GM18498 (cell line): ENCODE data around the gene ZNF804A.

Experiments used
- ATAC-seq: cut with Tn5 transposase; IDR thresholded peaks from one replicate; pipeline ENCODE4 v1.9.1; 2021; ENCODE audit warnings: mild to moderate bottlenecking, moderate library complexity; ENCODE audit not compliant: unreplicated experiment

The ZNF804A gene

GRCh38 chr2:184602734-184603133 is 4.4 kb downstream of the ZNF804A start:
- ATAC-seq: no peak

DNA sequence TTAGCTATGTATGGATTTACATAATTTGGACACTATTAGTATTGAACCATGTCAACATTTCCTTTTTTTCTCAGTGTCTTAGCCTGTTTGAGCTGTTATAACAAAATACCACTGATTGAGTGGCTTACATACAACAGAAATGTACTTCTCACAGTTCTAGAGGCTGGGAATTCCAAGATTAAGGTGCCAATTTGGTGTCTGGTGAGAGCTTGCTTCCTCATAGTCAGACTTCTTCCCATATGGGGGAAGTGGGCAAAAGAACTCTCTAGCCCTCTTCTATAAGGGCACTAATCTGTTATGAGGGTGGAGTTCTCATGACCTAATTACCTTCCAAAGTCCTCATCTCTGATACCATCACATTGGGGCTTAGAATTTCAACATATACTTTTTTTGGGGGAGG is 12.6 kb downstream of the ZNF804A start:
- ATAC-seq: no peak

DNA sequence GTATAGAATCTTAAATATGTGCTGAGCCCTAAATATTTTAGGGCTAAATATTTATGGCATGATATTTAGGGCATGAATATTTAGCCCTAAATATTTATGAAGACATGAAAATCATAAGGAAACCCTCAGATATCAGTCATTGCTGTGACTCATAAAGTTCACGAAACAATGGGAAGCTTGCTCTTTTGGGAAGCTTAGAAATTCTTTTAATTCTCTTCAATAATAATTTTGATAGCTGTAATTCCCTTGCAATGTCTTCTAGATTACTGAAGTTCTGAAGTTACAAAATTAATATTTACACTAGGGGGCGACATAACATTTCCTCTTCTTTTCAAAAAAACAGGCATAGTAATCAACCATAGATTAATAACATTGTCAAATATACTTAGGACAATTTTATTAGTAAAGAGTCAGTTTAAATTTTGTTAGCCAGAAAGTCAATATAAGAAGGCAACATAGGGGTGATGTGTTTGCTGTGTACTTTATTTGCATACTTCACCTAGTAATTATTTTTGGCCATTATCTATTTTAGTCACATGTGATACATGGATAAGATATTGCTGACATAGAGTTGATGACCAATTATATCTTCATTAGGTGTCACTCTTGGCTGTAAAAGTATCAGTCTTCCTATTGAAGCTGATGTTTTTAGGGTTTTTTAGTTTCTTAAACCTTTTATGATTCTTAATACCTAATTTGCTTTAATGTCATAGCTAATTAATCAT is 13.2 kb downstream of the ZNF804A start:
- no peak for ATAC-seq

- ATAC-seq: no peak
These were observed 22.0 kb downstream of the ZNF804A start for GRCh38 chr2:184620367-184620766.

DNA sequence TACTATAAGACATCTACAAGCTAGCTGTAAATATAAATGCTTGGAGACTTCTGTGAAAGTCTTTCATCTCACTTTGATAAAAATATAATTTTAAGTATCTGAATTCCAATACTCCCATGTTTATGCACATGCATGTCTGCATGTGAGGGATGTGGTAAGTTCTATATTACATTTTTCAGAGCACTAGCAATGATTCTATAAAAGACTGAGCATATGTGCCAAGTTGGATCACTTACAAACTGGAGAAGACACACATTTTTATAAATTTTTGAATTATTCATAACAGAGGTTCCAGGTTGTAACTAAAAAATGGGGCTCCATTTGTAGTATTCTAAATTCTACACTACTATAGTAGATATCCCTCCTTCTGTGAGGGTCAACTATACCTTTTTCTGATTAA is 26.0 kb downstream of the ZNF804A start:
- ATAC-seq: no peak

- no peak for ATAC-seq
These were observed 29.7 kb downstream of the ZNF804A start for GRCh38 chr2:184628051-184628450.

DNA sequence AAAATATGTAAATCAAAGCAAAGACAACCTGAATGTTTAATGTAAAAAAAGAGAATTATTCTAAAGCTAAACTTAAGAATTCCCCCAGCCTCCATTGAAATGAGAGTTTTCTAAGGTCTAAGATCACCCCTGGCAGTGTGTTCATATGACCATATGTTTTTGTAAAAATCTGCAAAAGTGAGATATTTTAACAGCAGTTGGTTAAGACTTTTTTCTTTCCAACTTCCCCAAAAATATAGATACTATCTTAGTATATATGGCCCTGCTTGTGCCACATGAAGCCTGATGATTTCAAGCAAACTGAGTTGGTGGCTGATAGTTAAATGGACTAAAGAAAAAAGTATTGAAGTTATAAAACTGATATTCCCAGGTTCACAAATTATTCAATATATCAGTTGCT is 35.4 kb downstream of the ZNF804A start:
- no peak for ATAC-seq

DNA sequence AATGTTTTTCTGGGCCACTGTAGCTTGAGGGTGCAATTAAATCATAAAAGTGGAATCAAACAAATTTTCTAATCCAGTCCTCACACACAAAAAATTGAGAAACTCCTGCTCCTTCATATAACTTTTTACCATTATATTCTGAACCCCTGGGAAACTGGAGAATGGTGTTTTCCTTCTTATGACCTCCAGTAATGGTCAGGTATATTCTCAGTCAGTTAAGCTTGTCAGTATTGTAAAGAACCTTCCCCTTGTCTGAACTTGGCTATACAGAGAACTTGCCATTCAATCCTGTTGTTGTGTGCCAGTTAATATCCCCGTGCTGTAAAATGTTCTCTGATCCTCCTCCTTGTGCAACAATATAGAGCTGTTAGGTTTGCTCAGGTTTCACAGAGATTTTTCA is 39.5 kb downstream of the ZNF804A start:
- no peak for ATAC-seq

DNA sequence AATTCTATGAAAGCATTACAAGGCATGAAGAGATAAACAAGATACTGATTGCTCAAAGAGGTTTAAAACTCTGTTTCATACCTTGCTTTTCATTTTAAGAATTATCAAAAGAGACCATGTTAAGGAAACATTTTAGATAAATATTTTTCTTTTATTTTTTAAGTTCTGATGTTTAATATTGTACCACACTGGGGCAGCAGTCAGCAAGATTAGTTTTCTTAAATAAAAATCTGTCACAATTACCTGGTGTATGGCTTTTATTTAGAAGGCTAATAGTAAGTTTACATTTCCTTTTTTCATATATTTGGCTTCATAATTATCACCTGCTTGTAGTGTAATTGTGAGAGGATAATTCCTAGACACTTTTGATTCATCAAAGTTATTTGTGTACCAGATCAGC is 46.4 kb downstream of the ZNF804A start:
- no peak for ATAC-seq

- peak; percentile 95 for ATAC-seq
These were observed 47.8 kb downstream of the ZNF804A start for GRCh38 chr2:184646177-184646576.

- no peak for ATAC-seq
These were observed 48.3 kb downstream of the ZNF804A start for GRCh38 chr2:184646593-184646992.

GRCh38 chr2:184654945-184655344 is 56.6 kb downstream of the ZNF804A start:
- no peak for ATAC-seq

GRCh38 chr2:184677171-184677570 is 78.8 kb downstream of the ZNF804A start:
- ATAC-seq: no peak

DNA sequence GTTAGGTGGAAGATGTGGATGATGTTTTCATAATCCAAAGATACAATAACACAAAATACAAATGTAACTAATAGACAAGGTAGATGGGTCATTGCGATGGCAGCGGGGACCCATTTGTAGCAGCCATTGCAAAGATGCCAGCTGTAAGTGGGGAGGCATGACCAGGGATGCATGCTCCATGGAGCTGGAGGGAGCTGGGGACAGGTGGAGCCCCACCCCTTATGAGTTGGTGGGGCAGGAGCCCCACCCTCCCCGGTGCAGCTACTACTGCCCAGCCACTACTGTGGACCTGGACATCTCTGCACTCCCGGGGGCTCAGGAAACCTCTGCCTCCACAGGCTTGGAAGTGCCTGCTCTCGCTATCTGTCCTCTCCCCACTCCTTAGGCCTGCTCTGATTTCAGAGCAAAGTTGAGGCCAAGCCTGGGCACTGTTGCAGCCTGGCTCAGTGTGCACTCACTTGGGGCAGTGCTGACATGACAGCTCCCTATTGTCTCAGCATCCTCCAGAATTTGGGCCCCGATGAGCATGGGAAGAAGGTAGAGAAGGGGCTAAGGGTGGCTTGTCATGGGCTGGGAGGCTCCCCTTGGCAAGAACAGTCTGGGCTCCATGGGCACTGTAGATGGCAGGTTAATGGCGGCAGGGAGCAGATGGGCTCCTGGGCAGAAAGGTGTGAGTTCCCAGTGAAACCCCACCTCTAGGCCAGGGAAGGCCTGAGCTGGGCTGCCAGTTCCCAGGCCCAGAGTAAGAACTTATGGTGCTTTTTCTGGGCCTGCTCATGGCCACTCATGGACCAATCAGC is 81.1 kb downstream of the ZNF804A start:
- no peak for ATAC-seq

DNA sequence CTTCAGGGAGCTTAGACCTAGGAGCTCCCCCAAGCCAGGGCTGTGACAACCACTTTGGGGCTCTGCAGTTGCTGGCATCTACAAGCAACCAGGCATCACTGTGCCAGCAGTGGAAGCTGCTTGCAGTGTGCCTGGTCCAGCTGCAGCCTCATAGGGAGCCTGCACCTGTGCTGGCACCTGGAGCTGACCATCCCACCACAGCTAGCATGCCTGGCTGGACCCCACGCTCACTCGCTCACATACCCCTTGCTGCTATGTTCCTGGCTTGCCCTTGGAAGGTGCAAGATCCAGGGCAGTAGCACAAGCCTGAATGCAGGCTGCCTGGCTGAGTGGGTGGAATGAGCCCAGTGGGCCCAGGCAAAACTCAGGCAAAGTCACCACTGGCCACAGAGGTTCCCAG is 82.5 kb downstream of the ZNF804A start:
- ATAC-seq: no peak

DNA sequence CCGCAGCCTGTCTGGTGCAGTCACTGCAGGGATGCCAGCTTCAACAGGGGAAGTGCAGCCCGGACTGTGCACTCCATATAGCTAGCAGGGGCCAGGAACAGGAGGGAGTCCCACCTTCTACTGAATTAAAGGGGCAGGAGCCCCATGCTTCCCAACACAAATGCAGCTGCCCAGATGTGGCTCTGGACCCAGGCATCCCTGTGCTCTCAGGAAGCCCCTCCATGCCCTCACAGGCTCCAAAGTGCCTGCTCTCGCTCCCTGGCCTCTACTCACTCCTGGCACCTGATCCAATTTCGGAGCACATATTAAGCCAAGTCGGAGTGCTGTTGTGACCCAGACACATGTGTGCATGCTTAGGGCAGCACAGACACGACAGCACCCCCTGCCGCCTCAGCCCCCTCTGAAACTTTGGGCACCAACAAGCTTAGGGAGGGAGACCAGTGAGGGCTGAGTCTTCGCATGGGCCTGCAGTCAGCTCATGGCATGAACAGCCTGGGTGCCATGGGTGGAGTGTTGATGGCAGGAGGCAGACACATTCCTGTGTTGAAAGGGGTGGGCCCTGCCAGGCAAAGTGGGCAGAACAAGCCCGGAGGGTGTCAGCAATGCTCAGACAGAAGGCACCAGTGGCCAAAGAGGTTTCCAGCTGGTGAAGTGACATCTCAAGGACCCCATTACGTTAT is 83.5 kb downstream of the ZNF804A start:
- no peak for ATAC-seq

- ATAC-seq: no peak
These were observed 85.6 kb downstream of the ZNF804A start for GRCh38 chr2:184683911-184684310.

GRCh38 chr2:184685999-184686841 is 87.9 kb downstream of the ZNF804A start:
- peak; percentile 51 for ATAC-seq

DNA sequence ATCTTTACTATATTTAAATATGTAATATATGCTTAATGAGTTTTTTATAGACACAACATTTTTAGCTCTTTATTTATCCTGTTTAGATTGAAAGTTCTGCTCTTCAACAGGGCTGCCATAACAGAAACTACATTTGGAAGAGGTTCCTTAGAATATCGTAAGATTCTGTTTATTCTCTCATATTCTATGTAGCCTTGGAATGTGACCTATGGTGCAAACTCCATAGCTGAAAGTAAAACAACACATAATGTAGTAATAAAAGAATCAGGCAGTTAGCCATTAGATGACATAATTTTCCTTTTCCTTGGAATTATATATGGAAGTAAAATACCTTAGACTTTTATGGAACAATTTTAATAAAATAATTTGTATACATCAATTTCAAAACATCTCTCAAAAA is 91.3 kb downstream of the ZNF804A start:
- no peak for ATAC-seq

GRCh38 chr2:184692141-184692734 is 93.9 kb downstream of the ZNF804A start:
- ATAC-seq: no peak

DNA sequence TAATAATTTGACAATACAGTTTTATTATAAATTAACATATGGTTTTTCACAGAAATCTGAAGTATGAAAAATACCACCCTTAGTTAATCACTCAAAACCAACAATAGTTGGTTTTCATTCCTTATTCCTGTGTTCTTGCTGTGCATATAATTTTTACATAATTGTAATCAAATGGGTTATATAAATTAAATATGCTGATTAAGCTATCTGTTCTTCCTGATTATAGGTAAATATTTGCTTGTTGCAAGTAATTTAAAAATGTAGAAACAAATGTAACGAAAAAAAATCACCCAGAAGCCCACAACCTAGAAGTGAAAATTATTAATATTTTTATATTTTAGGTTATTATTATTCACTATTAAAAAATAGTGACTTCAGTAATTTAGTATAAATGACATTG is 98.3 kb downstream of the ZNF804A start:
- ATAC-seq: no peak
